ENCODE measurements around the gene CABP7.

The CABP7 gene

DNA sequence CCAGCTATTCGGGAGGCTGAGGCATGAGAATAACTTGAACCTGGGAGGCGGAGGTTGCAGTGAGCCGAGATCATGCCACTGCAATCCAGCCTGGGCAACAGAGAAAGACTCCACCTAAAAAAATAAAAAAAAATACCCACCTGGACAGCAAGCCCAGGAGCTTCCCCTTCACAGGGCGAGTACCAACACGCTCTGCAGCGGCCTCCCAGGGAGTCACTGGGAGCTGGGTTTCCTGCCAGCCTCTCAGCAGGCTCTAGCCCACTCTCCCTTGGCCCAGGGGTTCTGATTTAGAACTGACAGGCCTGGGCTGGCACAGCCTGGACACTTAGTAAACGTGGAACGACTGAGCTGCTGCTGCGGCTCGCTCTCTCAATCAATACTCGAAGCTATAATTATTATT, 2.0 kb upstream of the CABP7 start:
- no peak for DNase-seq (ENCODE audit: extremely low read depth, low read depth)
- no peak for TF ChIP-seq CTCF (IDR thresholded peaks at IDR 0.05; ENCODE audit: low read depth, low read length)

DNA sequence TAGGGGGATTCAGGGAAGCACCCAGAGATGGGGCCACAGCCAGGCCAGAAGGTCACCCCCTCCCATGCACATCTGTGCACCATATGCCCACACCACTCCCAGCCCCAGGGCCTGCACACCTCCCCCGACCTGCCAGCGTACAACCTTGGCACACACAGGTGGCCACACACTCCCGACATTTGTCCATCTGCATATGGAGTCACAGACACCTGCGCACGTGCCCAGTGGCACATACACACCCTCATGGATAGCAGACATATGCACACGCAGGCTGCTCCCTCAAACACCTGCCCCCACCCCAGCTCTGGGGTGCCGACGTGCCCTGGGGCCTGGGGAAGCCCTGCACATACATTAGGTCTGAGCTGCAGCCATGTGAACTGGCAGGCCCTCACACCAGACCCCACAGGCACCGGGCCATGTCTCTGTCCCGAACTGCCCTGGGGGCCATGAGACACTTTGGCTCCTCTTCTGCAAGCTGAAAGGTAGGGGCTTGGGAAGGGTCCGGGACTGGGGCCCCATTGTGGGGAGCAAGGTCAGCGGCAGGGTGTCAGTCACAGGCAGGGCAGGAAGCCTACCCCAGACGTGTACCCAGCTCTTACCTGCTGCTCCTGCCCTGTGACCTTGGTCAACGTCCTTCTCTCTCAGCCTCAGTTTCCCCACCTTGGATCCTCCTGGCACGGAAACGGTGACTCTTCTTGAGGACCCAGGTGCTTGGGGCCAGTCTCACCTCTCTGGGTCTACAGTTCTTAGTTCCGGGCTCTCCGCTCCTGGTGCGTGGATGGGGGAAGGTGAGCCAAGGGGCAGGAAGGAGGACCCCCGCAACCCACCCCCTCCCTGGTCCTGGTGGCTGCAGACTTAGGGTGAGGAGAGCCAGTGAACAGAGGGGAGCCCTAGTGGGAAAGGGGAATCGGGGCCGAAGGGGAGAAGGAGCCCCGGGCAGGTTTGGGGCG, 579 bp upstream of the CABP7 start:
- DNase-seq (ENCODE audit: extremely low read depth, low read depth), result no peak
- TF ChIP-seq CTCF (IDR thresholded peaks at IDR 0.05; ENCODE audit: low read depth, low read length), result no peak

- DNase-seq (ENCODE audit: extremely low read depth, low read depth), result no peak
- TF ChIP-seq CTCF (IDR thresholded peaks at IDR 0.05; ENCODE audit: low read depth, low read length), result no peak
Observed at GRCh38 chr22:29720811-29721323, 1.1 kb downstream of the CABP7 start.

GRCh38 chr22:29722151-29722550, 2.3 kb downstream of the CABP7 start:
- DNase-seq (ENCODE audit: extremely low read depth, low read depth), result no peak
- no peak for TF ChIP-seq CTCF (IDR thresholded peaks at IDR 0.05; ENCODE audit: low read depth, low read length)

DNA sequence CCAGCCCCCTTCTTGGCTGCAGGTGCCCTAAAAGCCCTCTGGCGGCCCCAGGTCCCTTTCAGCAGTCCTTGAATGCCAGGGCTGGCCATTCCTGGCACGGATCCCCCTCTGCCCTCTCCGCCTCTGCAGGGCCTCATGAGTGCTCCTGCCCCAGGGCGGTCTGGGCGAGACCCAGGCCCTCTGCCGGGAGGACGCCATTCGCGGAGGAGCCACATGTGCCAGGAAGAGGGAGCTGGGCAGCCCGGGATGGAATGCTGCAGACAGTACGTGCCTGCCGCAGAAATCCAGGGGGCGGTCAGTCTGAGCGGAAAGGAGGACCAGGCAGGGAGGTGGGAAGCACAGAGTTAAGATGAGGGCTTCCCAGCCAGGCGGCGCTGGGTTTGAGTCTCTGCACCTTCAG, 2.8 kb downstream of the CABP7 start:
- no peak for TF ChIP-seq CTCF (IDR thresholded peaks at IDR 0.05; ENCODE audit: low read depth, low read length)
- no peak for DNase-seq (ENCODE audit: extremely low read depth, low read depth)

DNA sequence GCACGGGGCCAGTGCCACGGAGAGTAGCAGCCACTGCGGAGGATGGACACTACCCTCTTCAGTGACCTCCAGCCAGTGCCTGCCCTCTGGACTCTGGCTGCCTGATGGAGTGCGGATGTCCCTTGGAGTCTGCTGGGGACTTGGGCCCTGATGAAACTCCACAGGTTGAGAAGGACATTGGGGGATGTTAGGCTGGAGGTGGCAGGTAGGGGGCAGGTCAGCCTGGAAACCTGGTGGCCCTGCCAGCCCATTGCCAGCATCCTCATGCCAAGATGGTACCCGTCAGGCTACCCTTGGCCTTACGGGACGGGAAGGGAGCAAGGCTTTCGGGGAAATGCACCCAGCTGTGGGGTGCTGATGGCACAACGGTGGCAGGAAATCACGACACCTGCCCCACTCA, 4.0 kb downstream of the CABP7 start:
- no peak for TF ChIP-seq CTCF (IDR thresholded peaks at IDR 0.05; ENCODE audit: low read depth, low read length)

DNA sequence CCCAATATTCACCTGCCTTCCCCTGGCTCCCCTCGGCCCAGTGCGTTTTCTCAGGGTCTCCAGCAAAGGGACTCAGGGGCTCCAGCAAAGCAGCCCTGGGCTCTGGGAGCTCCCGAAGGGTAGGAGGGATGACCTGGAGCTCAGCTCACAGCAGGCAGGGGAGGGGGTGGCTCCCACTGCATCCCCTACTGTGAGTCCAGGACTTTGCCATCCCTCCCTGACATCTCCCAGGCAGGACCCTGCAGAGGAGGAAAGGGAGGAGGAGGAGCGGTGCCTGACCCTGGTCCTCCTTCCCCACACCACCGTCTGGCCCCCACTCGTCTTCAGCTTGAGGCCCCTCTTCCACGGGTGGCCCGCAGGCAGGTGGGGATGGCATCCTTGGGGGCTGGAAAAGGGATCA, 5.0 kb downstream of the CABP7 start:
- TF ChIP-seq CTCF (IDR thresholded peaks at IDR 0.05; ENCODE audit: low read depth, low read length), result no peak
- DNase-seq (ENCODE audit: extremely low read depth, low read depth), result no peak

More for the DNA sequence above, 4.0 kb downstream of the CABP7 start:
- DNase-seq (ENCODE audit: extremely low read depth, low read depth), result no peak
